Right lobe of liver (tissue), 6 donors: Measurements from ENCODE around the gene MRPL54. TPM values are rescaled to one million over a fixed set of nuclear protein-coding genes. Genes with fewer than 3 reads are reported as not detected.

ENCODE experiments used
- ATAC-seq, 4 donors: fragments of 200-7000 bp; cut with Tn5 transposase; one replicate each; pipeline ENCODE4 v1.9.1; 2020; ENCODE audit warnings: mild to moderate bottlenecking in 4 of 4, moderate library complexity in 4 of 4
- DNase-seq, 3 donors: peaks; one replicate each; pipeline ENCODE4 v3.0.0-alpha.2; 2020
- H3K27ac ChIP-seq, 3 donors: fragments of 200-600 bp; one replicate each; pipeline ENCODE4 v1.8.0; 2022
- H3K27me3 ChIP-seq, 2 donors: fragments of 200-600 bp; one replicate each; pipeline ENCODE4 v1.8.0; 2022
- H3K36me3 ChIP-seq, 4 donors: fragments of 200-600 bp; sonication (generic) in 1 of 4; one replicate each; pipeline versions ENCODE4 v1.5.1 to v1.8.0; 2017 to 2022; ENCODE audit warnings: control low read depth in 1 of 4
- H3K4me1 ChIP-seq, 4 donors: fragments of 200-600 bp; sonication (generic) in 1 of 4; one replicate each; pipeline versions ENCODE4 v1.5.1 to v1.8.0; 2017 to 2022; ENCODE audit warnings: control low read depth in 1 of 4
- H3K4me3 ChIP-seq, 3 donors: fragments of 200-600 bp; one replicate each; pipeline ENCODE4 v1.8.0; 2022
- H3K9me3 ChIP-seq, 4 donors: fragments of 200-600 bp; sonication (generic) in 1 of 4; one replicate each; pipeline versions ENCODE4 v1.5.1 to v1.8.0; 2017 to 2022; ENCODE audit warnings: control low read depth in 1 of 4
- CTCF ChIP-seq, 4 donors: fragments of 200-600 bp in 3 of 4; fragments of 450-650 bp in 1 of 4; IDR thresholded peaks; one replicate each; pipeline versions ENCODE4 v1.5.1 to v1.8.0; 2016 to 2022; ENCODE audit warnings: antibody characterized with exemption in 4 of 4, mild to moderate bottlenecking in 2 of 4
- POLR2A ChIP-seq: fragments of 450-650 bp; IDR thresholded peaks from one replicate; pipeline ENCODE4 v1.6.1; 2017; ENCODE audit warnings: antibody characterized with exemption, mild to moderate bottlenecking
- WGBS: methylation state at CpG from one replicate; pipeline ENCODE4 v1.1.6; 2018; ENCODE audit warnings: low coverage, low lambda C conversion rate; ENCODE audit not compliant: insufficient coverage; ENCODE audit errors: missing lambda C conversion rate; 5-methylcytosine and 5-hydroxymethylcytosine counted together
- intact Hi-C, 2 donors: fragments of 100-400 bp; cut with DNase I; formaldehyde crosslinking; loops; one replicate each; pipeline versions ENCODE4 v1.11.2 to v1.14.1; 2022
- total RNA-seq, 6 experiments: library from RNA; depleted of rRNA in 2 of 6; stranded (reverse); fragments of >200 nt in 2 of 6; fragmentation: NEBNext Ultra II Directional in 3 of 6; extraction: Animal tissue kit (Norgen Biotek cat#: 25700) in 3 of 6; gene quantifications; one replicate each; pipeline versions ENCODE4 v1.1.0 to v1.2.4, GENCODE V29; 2016 to 2023
- donor health status: DM: no; HTN: yes; CAD: no.
- donor health status: DM: no; HTN: no; CAD: no.
- donor health status: DM: no; HTN: no; CAD: no.
- donor health status: DM: no; HTN: yes; CAD: no.
- donor health status: DM: no; HTN: yes; CAD: no.

The MRPL54 gene
- total RNA-seq, 6 experiments from 2014 or later: 52.5 to 81.2 (median 61.9) TPM

- Histone ChIP-seq H3K36me3 (no peaks in the 10 kb centered on the region), H3K27me3 (peaks cover 0 to 6% of the 10 kb centered on the region in 2 donors), H3K4me3 (no peak overlapping the region), H3K27ac (no peak overlapping the region), H3K9me3 (no peaks in the 10 kb centered on the region), H3K4me1 (no peaks in the 10 kb centered on the region)
- TF ChIP-seq POLR2A: no peak
- intact Hi-C loops: no loop called here
- DNase-seq (peak in 1 of 3 donors; percentile 55), ATAC-seq (peak; percentile 58 to 73 (median 70))
- WGBS: 0% methylated on average over 2 of the region's 46 CpGs
Observed at GRCh38 chr19:3801412-3802096, 39.1 kb downstream of the MRPL54 start.

- ATAC-seq: no peak
Observed at GRCh38 chr19:3803114-3803888, 40.8 kb downstream of the MRPL54 start.

GRCh38 chr19:3803986-3804385, 41.5 kb downstream of the MRPL54 start:
- Histone ChIP-seq H3K27me3 (peaks cover 0 to 6% of the 10 kb centered on the region in 2 donors), H3K4me1 (no peaks in the 10 kb centered on the region), H3K27ac (no peak overlapping the region), H3K4me3 (no peak overlapping the region), H3K36me3 (no peaks in the 10 kb centered on the region), H3K9me3 (no peaks in the 10 kb centered on the region)
- TF ChIP-seq POLR2A (no peak), CTCF (IDR thresholded peaks at IDR 0.05) (no peak)
- WGBS: 17% methylated on average over 1 of the region's 10 CpGs
- no peak for DNase-seq
- no peak for ATAC-seq
- intact Hi-C loops: no loop called here

More at GRCh38 chr19:3803114-3803888, 40.8 kb downstream of the MRPL54 start:
- no peak for DNase-seq
- Histone ChIP-seq H3K4me1 (no peaks in the 10 kb centered on the region), H3K27me3 (peaks cover 0 to 6% of the 10 kb centered on the region in 2 donors), H3K27ac (no peak overlapping the region), H3K4me3 (no peak overlapping the region), H3K9me3 (no peaks in the 10 kb centered on the region), H3K36me3 (no peaks in the 10 kb centered on the region)
- 78% methylated on average over 7 of the region's 24 CpGs for WGBS
- no peak for TF ChIP-seq POLR2A
- TF ChIP-seq CTCF (IDR thresholded peaks at IDR 0.05): no peak
- intact Hi-C loops: no loop called here

- no peaks in the 10 kb centered on the region for H3K36me3 ChIP-seq
- no CpG with 5 or more reads among the region's 13 CpGs for WGBS
- H3K4me1 ChIP-seq: no peaks in the 10 kb centered on the region
- TF ChIP-seq CTCF (IDR thresholded peaks at IDR 0.05) (no peak), POLR2A (no peak)
- no peaks in the 10 kb centered on the region for H3K9me3 ChIP-seq
- no peak overlapping the region for H3K4me3 ChIP-seq
- intact Hi-C loops: no loop called here
- peaks cover 0 to 6% of the 10 kb centered on the region in 2 donors for H3K27me3 ChIP-seq
- no peak overlapping the region for H3K27ac ChIP-seq
- ATAC-seq (no peak), DNase-seq (no peak)
Observed at GRCh38 chr19:3804429-3804828, 41.9 kb downstream of the MRPL54 start.

GRCh38 chr19:3805859-3806258, 43.4 kb downstream of the MRPL54 start:
- Histone ChIP-seq H3K4me3 (no peak overlapping the region), H3K36me3 (no peaks in the 10 kb centered on the region), H3K27me3 (peaks cover 0 to 6% of the 10 kb centered on the region in 2 donors), H3K27ac (no peak overlapping the region), H3K9me3 (no peaks in the 10 kb centered on the region), H3K4me1 (no peaks in the 10 kb centered on the region)
- TF ChIP-seq CTCF (IDR thresholded peaks at IDR 0.05) (no peak), POLR2A (no peak)
- ATAC-seq (no peak), DNase-seq (no peak)
- intact Hi-C loops: no loop called here
- WGBS: 74% methylated on average over 6 of the region's 29 CpGs
